Endothelial cell of umbilical vein (primary cell): Measurements from ENCODE around the gene NTSR1. TPM values are rescaled to one million over a fixed set of nuclear protein-coding genes. Genes with fewer than 3 reads are reported as not detected.

Experiments
- BruUV-seq: library from RNA; stranded (reverse); fragments of 400-500 nt; replicated peaks from 2 replicates; lab custom pipeline; 2021; lab: Mats Ljungman, UMichigan
- CTCF ChIA-PET: fragments of 300-600, 350-600 bp; sonication (Branson Sonifier 250); formaldehyde crosslinking; loops from one replicate; lab custom pipeline; 2021; ENCODE audit warnings: antibody characterized with exemption, inconsistent platforms; lab: Charles Lee
- POLR2A ChIA-PET: fragments of 300-600, 350-600 bp; sonication (Branson Sonifier 250); formaldehyde crosslinking; loops from one replicate; lab custom pipeline; 2021; ENCODE audit warnings: antibody characterized with exemption, inconsistent platforms; lab: Charles Lee
- DNase-seq: peaks from one replicate; pipeline ENCODE4 v3.0.0-alpha.2; 2011; ENCODE audit warnings: low read depth, low spot score
- FAIRE-seq: peaks from 2 replicates; lab custom pipeline; 2011; peaks lifted over from hg19 to GRCh38; lab: Jason Lieb, UNC
- H2AFZ ChIP-seq: 2 replicates; pipeline ENCODE4 v1.6.0; 2012; ENCODE audit warnings: low read depth, low read length, control low read depth, inconsistent platforms
- H3K27ac ChIP-seq: 2 replicates; pipeline ENCODE4 v1.5.1; 2011; ENCODE audit warnings: low read depth, mild to moderate bottlenecking, control low read depth, low read length, moderate library complexity; ENCODE audit not compliant: insufficient read depth
- H3K27me3 ChIP-seq, 2 experiments: 2 replicates each; pipeline versions ENCODE4 v1.6.0 to v1.6.1; 2011; ENCODE audit warnings: low read length in 2 of 2, mixed read lengths in 1 of 2; ENCODE audit not compliant: control insufficient read depth in 2 of 2, insufficient read depth in 2 of 2
- H3K36me3 ChIP-seq, 2 experiments: 2 replicates in 1 of 2; 3 replicates in 1 of 2; pipeline ENCODE4 v1.5.1; 2011; ENCODE audit warnings: low read length in 2 of 2, mild to moderate bottlenecking in 1 of 2, moderate library complexity in 1 of 2; ENCODE audit not compliant: control insufficient read depth in 2 of 2, insufficient read depth in 2 of 2; ENCODE audit errors: extremely low read depth in 1 of 2
- H3K4me1 ChIP-seq: 3 replicates; pipeline ENCODE4 v1.5.1; 2011; ENCODE audit warnings: mild to moderate bottlenecking, low read length; ENCODE audit not compliant: control insufficient read depth, insufficient read depth; ENCODE audit errors: extremely low read depth
- H3K4me2 ChIP-seq: 2 replicates; pipeline ENCODE4 v1.6.1; 2011; ENCODE audit warnings: low read length, control low read depth, mixed read lengths; ENCODE audit not compliant: insufficient read depth
- H3K4me3 ChIP-seq, 3 experiments: fragments of 200-600 bp in 1 of 3; sonication (generic), shearing (Covaris generic) in 1 of 3; replicated peaks in 1 of 3; 2 replicates each; pipeline ENCODE4 v1.5.1; 2011 to 2016; ENCODE audit warnings: control low read depth in 3 of 3, low read length in 3 of 3, mild to moderate bottlenecking in 2 of 3, inconsistent platforms in 1 of 3, low read depth in 1 of 3, moderate library complexity in 1 of 3; ENCODE audit not compliant: insufficient read depth in 1 of 3
- H3K79me2 ChIP-seq: 2 replicates; pipeline ENCODE4 v1.6.0; 2012; ENCODE audit warnings: low read length, inconsistent platforms; ENCODE audit not compliant: control insufficient read depth, insufficient read depth
- H3K9ac ChIP-seq: replicated peaks from 2 replicates; pipeline ENCODE3; 2011; ENCODE audit warnings: low read length, control low read depth; ENCODE audit not compliant: insufficient read depth; ENCODE audit errors: extremely low read depth
- H3K9me1 ChIP-seq: replicated peaks from 3 replicates; pipeline ENCODE4 v1.6.0; 2011; ENCODE audit warnings: mild to moderate bottlenecking, low read length; ENCODE audit not compliant: control insufficient read depth, insufficient read depth; ENCODE audit errors: extremely low read depth
- H3K9me3 ChIP-seq: replicated peaks from 2 replicates; pipeline ENCODE4 v1.5.1; 2012; ENCODE audit warnings: low read length, inconsistent platforms; ENCODE audit not compliant: control insufficient read depth, insufficient read depth
- H4K20me1 ChIP-seq: replicated peaks from 2 replicates; pipeline ENCODE3; 2011; ENCODE audit warnings: mild to moderate bottlenecking, low read length; ENCODE audit not compliant: control insufficient read depth, insufficient read depth; ENCODE audit errors: extremely low read depth
- CTCF ChIP-seq, 2 donors: IDR thresholded peaks; 1 replicate in 1 of 2; 2 replicates in 1 of 2; pipeline ENCODE4 v1.5.1; 2011; ENCODE audit warnings: low read length in 2 of 2, mild to moderate bottlenecking in 2 of 2, moderate library complexity in 2 of 2, control low read depth in 1 of 2, inconsistent platforms in 1 of 2, low read depth in 1 of 2; ENCODE audit not compliant: insufficient read depth in 1 of 2; ENCODE audit errors: extremely low read depth in 1 of 2
- EZH2 ChIP-seq: IDR thresholded peaks from 2 replicates; pipeline ENCODE4 v1.6.1; 2012; ENCODE audit warnings: borderline replicate concordance, low read depth, mild to moderate bottlenecking, moderate library complexity, low read length, inconsistent platforms; ENCODE audit not compliant: severe bottlenecking
- JUN ChIP-seq: IDR thresholded peaks from 2 replicates; pipeline ENCODE4 v1.6.1; 2011; ENCODE audit warnings: borderline replicate concordance, low read depth; ENCODE audit not compliant: insufficient read length, insufficient read depth
- MAX ChIP-seq: IDR thresholded peaks from 2 replicates; pipeline ENCODE4 v1.6.1; 2011; ENCODE audit not compliant: insufficient read depth, insufficient read length
- MYC ChIP-seq: IDR thresholded peaks from one replicate; pipeline ENCODE4 v1.6.1; 2011; ENCODE audit warnings: mild to moderate bottlenecking, low read depth, low read length
- POLR2A ChIP-seq: IDR thresholded peaks from 2 replicates; pipeline ENCODE4 v1.6.1; 2012; ENCODE audit warnings: low read depth, mild to moderate bottlenecking, control low read depth, low read length
- POLR2AphosphoS5 ChIP-seq: IDR thresholded peaks from 2 replicates; pipeline ENCODE4 v1.6.1; 2012; ENCODE audit warnings: low read depth, mild to moderate bottlenecking, control low read depth, low read length, moderate library complexity; ENCODE audit not compliant: insufficient read depth
- dilution Hi-C: fragments of 300-500 bp; cut with MboI; formaldehyde crosslinking; loops from one replicate; pipeline ENCODE4 v1.15.0; 2019; ENCODE audit warnings: low sequenced_read_pairs; ENCODE audit not compliant: extremely low pct_ligation_motif_present
- intact Hi-C: fragments of 100-400 bp; cut with micrococcal nuclease; formaldehyde crosslinking; loops from one replicate; pipeline ENCODE4 v1.10.0; 2022
- polyA plus RNA-seq, 4 experiments: library from polyadenylated mRNA; depleted of rRNA in 3 of 4; stranded (reverse) in 3 of 4; unstranded in 1 of 4; fragments of >200 nt; gene quantifications; 2 replicates each; pipeline versions ENCODE4 v1.2.1 to v1.2.3, GENCODE V29; 2011 to 2012; ENCODE audit warnings: missing spikeins in 1 of 4
- total RNA-seq: library from RNA; stranded (reverse); gene quantifications from 2 replicates; pipeline ENCODE4 v1.2.3, GENCODE V29; 2021

The NTSR1 gene
- total and polyA plus RNA-seq, 2 donors (not counting 3 experiments of a cell fraction or from before 2014, with no cell fraction given): 0.14 to 2.1 TPM

- no peaks in the 10 kb centered on the region for H3K27me3 ChIP-seq
- no peaks in the 10 kb centered on the region for H3K36me3 ChIP-seq
- H3K4me2 ChIP-seq: no peak overlapping the region
- H3K4me1 ChIP-seq: peaks cover 20% of the 10 kb centered on the region
- ChIA-PET POLR2A (no interaction called here), CTCF (no interaction called here)
- H2AFZ ChIP-seq: no peak overlapping the region
- BruUV-seq: no TSS peak
- H3K9me3 ChIP-seq: no peaks in the 10 kb centered on the region
- dilution Hi-C loops (no loop called here), intact Hi-C loops (no loop called here)
- no peak overlapping the region for H3K4me3 ChIP-seq
- H3K9ac ChIP-seq: no peak overlapping the region
- FAIRE-seq (no peak), DNase-seq (no peak)
- H3K79me2 ChIP-seq: no peaks in the 10 kb centered on the region
- H3K9me1 ChIP-seq: no peaks in the 10 kb centered on the region
- no peaks in the 10 kb centered on the region for H4K20me1 ChIP-seq
- H3K27ac ChIP-seq: no peak overlapping the region
- TF ChIP-seq POLR2A (no peak), MYC (no peak), EZH2 (no peak), MAX (no peak), CTCF (IDR thresholded peaks at IDR 0.05; ENCODE audit: extremely low read depth in 1 of 2, insufficient read depth in 1 of 2, low read depth in 1 of 2, low read length in 2 of 2) (no peak), JUN (no peak), POLR2AphosphoS5 (no peak)
These were observed 27.4 kb downstream of the NTSR1 start for GRCh38 chr20:62736026-62736406.
